Astrocyte (in vitro differentiated cells and primary cell): ENCODE results near the gene TRIM52.

Experiments
- EZH2 ChIP-seq: IDR thresholded peaks from 2 replicates; pipeline ENCODE4 v1.6.1; 2012; ENCODE audit warnings: mild to moderate bottlenecking, low read length, inconsistent platforms; ENCODE audit not compliant: insufficient read depth
- TF ChIP-seq, protein P1 (sequence below): IDR thresholded peaks from 2 replicates; pipeline ENCODE4 v1.5.1; 2011; ENCODE audit warnings: low read depth, mild to moderate bottlenecking, inconsistent platforms, low read length, moderate library complexity; ENCODE audit not compliant: insufficient read depth

DNA sequence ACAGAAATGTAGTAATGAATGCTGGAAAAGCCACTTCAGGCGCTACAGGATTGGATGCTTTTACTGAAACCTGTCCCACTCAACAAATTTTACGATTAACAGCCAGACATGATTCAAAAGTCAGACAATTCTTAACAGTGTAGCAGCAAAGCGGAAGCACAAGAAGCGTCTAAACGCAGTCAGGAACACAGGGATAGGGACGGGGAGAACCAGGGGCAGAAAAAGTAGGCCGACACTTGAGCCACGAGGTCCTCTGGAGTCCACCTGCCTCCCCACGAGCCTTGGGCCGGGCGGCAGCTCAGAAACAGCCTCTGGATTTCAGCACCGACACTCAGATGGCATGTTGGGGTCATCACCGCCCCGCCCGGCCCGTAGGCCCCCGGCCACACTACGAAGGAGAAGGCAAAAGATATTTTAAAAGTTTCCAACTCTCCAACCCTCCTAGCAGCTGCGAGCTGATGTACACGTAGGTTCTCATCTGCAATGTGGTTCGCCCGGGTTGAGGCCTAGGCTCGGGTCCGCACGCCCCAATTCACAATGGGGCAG is 17.9 kb downstream of the TRIM52 start:
- TF ChIP-seq EZH2, result no peak
- TF ChIP-seq, protein P1, sequence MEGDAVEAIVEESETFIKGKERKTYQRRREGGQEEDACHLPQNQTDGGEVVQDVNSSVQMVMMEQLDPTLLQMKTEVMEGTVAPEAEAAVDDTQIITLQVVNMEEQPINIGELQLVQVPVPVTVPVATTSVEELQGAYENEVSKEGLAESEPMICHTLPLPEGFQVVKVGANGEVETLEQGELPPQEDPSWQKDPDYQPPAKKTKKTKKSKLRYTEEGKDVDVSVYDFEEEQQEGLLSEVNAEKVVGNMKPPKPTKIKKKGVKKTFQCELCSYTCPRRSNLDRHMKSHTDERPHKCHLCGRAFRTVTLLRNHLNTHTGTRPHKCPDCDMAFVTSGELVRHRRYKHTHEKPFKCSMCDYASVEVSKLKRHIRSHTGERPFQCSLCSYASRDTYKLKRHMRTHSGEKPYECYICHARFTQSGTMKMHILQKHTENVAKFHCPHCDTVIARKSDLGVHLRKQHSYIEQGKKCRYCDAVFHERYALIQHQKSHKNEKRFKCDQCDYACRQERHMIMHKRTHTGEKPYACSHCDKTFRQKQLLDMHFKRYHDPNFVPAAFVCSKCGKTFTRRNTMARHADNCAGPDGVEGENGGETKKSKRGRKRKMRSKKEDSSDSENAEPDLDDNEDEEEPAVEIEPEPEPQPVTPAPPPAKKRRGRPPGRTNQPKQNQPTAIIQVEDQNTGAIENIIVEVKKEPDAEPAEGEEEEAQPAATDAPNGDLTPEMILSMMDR, result no peak
